Activated T-helper 17 cell treated with anti-CD3 and anti-CD28 coated beads, Interleukin-2, amount 50 U/mL, for 72 hours (primary cell): Measurements from ENCODE around the gene UBE4A. TPM values are rescaled to one million over a fixed set of nuclear protein-coding genes. Genes with fewer than 3 reads are reported as not detected.

Experiments used
- ATAC-seq: fragments of 150-1000 bp; cut with Tn5 transposase; replicated peaks from 2 replicates; pipeline ENCODE4 v1.10.0; 2021; ENCODE audit warnings: mild to moderate bottlenecking, moderate library complexity
- H3K27ac Mint-ChIP-seq: one replicate; pipeline ENCODE4 v1.8.0; 2022; ENCODE audit warnings: mixed read lengths
- H3K27me3 Mint-ChIP-seq: one replicate; pipeline ENCODE4 v1.8.0; 2022; ENCODE audit warnings: mixed read lengths
- H3K36me3 Mint-ChIP-seq: one replicate; pipeline ENCODE4 v1.8.0; 2022; ENCODE audit warnings: low read depth, mild to moderate bottlenecking, mixed read lengths
- H3K4me1 Mint-ChIP-seq: one replicate; pipeline ENCODE4 v1.8.0; 2022; ENCODE audit warnings: mixed read lengths
- H3K4me3 Mint-ChIP-seq: one replicate; pipeline ENCODE4 v1.8.0; 2022; ENCODE audit warnings: mild to moderate bottlenecking, mixed read lengths
- H3K9me3 Mint-ChIP-seq: one replicate; pipeline ENCODE4 v1.8.0; 2022; ENCODE audit warnings: mixed read lengths
- total RNA-seq, 2 donors: library from RNA; stranded (reverse); gene quantifications; one replicate each; pipeline ENCODE4 v1.2.3, GENCODE V29; 2022

UBE4A gene
- total RNA-seq, 2 donors from 2014 or later: 40.9 to 48.3 TPM

- Mint-ChIP-seq H3K9me3 (no peaks in the 10 kb centered on the region), H3K27ac (peak overlapping the region; percentile 31), H3K36me3 (no peaks in the 10 kb centered on the region), H3K4me1 (peaks cover 25% of the 10 kb centered on the region), H3K27me3 (no peaks in the 10 kb centered on the region), H3K4me3 (no peak overlapping the region)
- ATAC-seq: no peak
Observed at GRCh38 chr11:118322721-118323120, 36.7 kb upstream of the UBE4A start.

- H3K27me3 Mint-ChIP-seq: no peaks in the 10 kb centered on the region
- H3K4me1 Mint-ChIP-seq: peaks cover 7% of the 10 kb centered on the region
- ATAC-seq: no peak
- no peak overlapping the region for H3K27ac Mint-ChIP-seq
- no peak overlapping the region for H3K4me3 Mint-ChIP-seq
- no peaks in the 10 kb centered on the region for H3K9me3 Mint-ChIP-seq
- H3K36me3 Mint-ChIP-seq: no peaks in the 10 kb centered on the region
Observed at GRCh38 chr11:118325283-118325682, 34.1 kb upstream of the UBE4A start.

GRCh38 chr11:118328745-118329144 lies 30.7 kb upstream of the UBE4A start:
- H3K36me3 Mint-ChIP-seq: no peaks in the 10 kb centered on the region
- no peaks in the 10 kb centered on the region for H3K4me1 Mint-ChIP-seq
- no peak overlapping the region for H3K27ac Mint-ChIP-seq
- no peaks in the 10 kb centered on the region for H3K9me3 Mint-ChIP-seq
- no peaks in the 10 kb centered on the region for H3K27me3 Mint-ChIP-seq
- no peak overlapping the region for H3K4me3 Mint-ChIP-seq
- ATAC-seq: no peak

GRCh38 chr11:118334745-118335144 lies 24.7 kb upstream of the UBE4A start:
- H3K4me3 Mint-ChIP-seq: peak overlapping the region; percentile 70
- no peaks in the 10 kb centered on the region for H3K27me3 Mint-ChIP-seq
- peaks cover 19% of the 10 kb centered on the region for H3K4me1 Mint-ChIP-seq
- no peak for ATAC-seq
- peak overlapping the region; percentile 77 for H3K27ac Mint-ChIP-seq
- peaks cover 39% of the 10 kb centered on the region for H3K36me3 Mint-ChIP-seq
- H3K9me3 Mint-ChIP-seq: no peaks in the 10 kb centered on the region

DNA sequence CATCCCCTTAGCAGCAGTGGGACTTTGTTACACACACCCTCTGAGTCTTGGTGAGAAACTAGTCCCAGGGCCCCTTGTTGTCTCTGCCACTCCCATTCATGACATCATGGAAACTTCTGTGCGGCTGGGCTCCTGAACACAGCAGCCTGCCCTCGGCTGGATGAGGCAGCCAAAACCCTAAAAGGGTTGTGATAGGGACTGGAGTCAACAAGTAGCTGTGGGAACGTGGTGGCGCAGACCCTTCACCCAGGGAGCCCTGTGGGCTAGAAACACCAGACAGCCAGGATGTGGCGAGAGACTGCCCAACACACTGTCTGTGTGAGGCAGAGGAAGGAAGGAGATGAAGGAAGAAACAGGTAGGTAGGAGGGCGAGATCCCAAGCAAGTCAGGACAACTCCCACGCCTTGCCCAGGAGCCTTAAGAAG lies 20.8 kb upstream of the UBE4A start:
- no peaks in the 10 kb centered on the region for H3K9me3 Mint-ChIP-seq
- peaks cover 29% of the 10 kb centered on the region for H3K4me1 Mint-ChIP-seq
- peak; percentile 74 for ATAC-seq
- peaks cover 68% of the 10 kb centered on the region for H3K36me3 Mint-ChIP-seq
- H3K4me3 Mint-ChIP-seq: peak overlapping the region; percentile 91
- H3K27ac Mint-ChIP-seq: peak overlapping the region; percentile 99
- H3K27me3 Mint-ChIP-seq: no peaks in the 10 kb centered on the region

DNA sequence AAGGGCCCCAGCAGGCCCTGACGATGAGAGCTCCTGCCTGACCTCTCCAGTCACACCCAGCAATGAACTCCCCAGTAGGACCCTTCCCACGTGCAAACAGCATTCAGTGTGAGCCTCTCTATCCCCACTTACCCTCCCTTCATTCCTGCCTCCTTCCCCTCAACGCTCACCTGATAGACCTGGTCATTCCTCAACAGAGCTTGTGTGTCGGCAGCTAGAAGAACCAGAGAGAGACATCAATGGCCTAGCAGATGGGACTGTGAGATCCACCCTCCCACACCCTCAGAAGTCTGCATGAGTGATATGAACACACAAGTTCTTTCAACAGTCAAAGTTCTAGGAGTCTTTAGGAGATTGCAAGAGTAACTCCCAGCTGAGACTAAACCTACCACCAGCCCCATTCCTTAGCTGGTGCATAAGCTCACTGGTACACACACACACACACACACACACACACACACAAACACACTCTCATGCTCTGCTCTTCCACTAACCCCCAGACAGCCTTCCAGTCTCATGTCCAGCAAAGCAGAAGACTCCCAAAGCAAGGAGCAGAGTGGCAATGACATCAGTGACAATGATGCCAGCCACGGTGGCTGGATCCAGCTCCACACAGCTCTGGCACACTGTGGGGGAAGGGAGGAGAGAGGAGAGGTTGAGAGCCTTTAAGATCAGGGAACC lies 20.0 kb upstream of the UBE4A start:
- peaks cover 33% of the 10 kb centered on the region for H3K4me1 Mint-ChIP-seq
- H3K9me3 Mint-ChIP-seq: no peaks in the 10 kb centered on the region
- peak; percentile 11 for ATAC-seq

DNA sequence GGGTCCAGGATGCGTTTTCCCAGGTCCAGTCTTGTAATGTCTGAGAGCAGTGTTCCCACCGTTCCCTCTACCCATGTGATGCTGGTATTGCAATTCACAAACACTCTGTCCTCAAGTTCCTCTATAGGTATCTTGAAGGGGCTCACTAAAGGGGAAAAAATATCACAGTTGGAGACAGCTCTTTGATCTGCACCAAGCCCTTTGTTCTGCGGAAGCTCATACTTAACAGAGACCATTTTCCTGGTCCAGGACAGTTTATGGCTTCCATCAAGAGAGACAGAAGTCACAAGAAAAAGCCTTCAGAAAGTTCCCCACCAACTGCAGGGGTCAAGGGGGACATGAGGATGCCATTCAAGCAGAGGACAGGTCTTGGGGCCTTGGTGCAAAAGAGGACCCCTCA lies 19.0 kb upstream of the UBE4A start:
- H3K27me3 Mint-ChIP-seq: no peaks in the 10 kb centered on the region
- no peak for ATAC-seq
- peak overlapping the region; percentile 91 for H3K4me3 Mint-ChIP-seq
- H3K4me1 Mint-ChIP-seq: peaks cover 35% of the 10 kb centered on the region
- peak overlapping the region; percentile 99 for H3K27ac Mint-ChIP-seq
- H3K9me3 Mint-ChIP-seq: no peaks in the 10 kb centered on the region
- peaks cover 70% of the 10 kb centered on the region for H3K36me3 Mint-ChIP-seq

More for the DNA sequence above, 20.0 kb upstream of the UBE4A start:
- peaks cover 68% of the 10 kb centered on the region for H3K36me3 Mint-ChIP-seq
- peak overlapping the region; percentile 91 for H3K4me3 Mint-ChIP-seq
- H3K27ac Mint-ChIP-seq: peak overlapping the region; percentile 99
- H3K27me3 Mint-ChIP-seq: no peaks in the 10 kb centered on the region

GRCh38 chr11:118341261-118341660 lies 18.1 kb upstream of the UBE4A start:
- Mint-ChIP-seq H3K4me1 (peaks cover 39% of the 10 kb centered on the region), H3K36me3 (peaks cover 74% of the 10 kb centered on the region), H3K4me3 (peak overlapping the region; percentile 91), H3K27me3 (no peaks in the 10 kb centered on the region), H3K27ac (peak overlapping the region; percentile 99), H3K9me3 (no peaks in the 10 kb centered on the region)
- ATAC-seq: no peak

GRCh38 chr11:118341815-118342489 lies 17.4 kb upstream of the UBE4A start:
- no peaks in the 10 kb centered on the region for H3K9me3 Mint-ChIP-seq
- ATAC-seq: no peak
- peaks cover 73% of the 10 kb centered on the region for H3K36me3 Mint-ChIP-seq
- H3K4me3 Mint-ChIP-seq: peak overlapping the region; percentile 91
- H3K4me1 Mint-ChIP-seq: peaks cover 43% of the 10 kb centered on the region
- H3K27ac Mint-ChIP-seq: peak overlapping the region; percentile 99
- no peaks in the 10 kb centered on the region for H3K27me3 Mint-ChIP-seq

DNA sequence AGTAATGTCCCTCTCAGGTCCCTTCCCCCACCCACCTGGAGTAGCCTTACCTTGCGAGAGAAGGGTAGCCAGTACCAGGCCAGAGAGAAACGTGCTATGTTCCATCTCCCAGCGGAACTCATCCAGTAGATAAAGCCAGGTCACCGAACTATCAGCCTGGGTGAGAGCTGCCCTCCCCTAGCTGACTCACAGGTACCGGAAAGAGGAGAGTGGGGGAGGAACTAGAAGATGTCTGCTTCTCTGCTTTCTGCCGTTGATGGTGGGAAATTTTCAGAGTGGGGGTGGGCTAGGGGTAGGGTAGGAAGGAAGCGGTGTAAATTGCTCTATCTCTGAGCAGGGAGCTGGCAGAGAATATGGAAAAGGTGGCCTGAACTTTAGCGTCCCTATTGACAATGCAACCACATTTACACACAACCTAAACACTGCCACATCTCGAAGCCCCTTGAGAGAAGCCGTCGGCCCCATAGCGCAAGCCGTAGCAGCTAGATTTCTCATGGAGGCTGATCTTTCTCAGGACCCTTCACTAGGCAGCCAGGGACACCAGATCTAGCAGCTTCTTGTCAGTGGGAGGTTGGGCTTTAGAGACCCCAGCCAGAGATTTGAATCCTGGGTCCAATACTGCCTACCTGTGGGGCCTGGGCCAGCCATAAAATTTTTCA lies 16.8 kb upstream of the UBE4A start, which contains the start of gene CD3D:
TSS of gene CD3D (minus strand) at position 203 of the 659 bp plus-strand sequence. CDS start at position 105, 98 bp downstream.
- peaks cover 74% of the 10 kb centered on the region for H3K36me3 Mint-ChIP-seq
- H3K27me3 Mint-ChIP-seq: no peaks in the 10 kb centered on the region
- peaks cover 46% of the 10 kb centered on the region for H3K4me1 Mint-ChIP-seq
- H3K4me3 Mint-ChIP-seq: peak within 1 kb of the TSS; percentile 91
- peak within 1 kb of the TSS; percentile 99 for H3K27ac Mint-ChIP-seq
- H3K9me3 Mint-ChIP-seq: no peaks in the 10 kb centered on the region
- ATAC-seq: peak; percentile 69

GRCh38 chr11:118343248-118343647 lies 16.2 kb upstream of the UBE4A start:
- Mint-ChIP-seq H3K27ac (peak overlapping the region; percentile 99), H3K4me1 (peaks cover 48% of the 10 kb centered on the region), H3K4me3 (peak overlapping the region; percentile 91), H3K27me3 (no peaks in the 10 kb centered on the region), H3K9me3 (no peaks in the 10 kb centered on the region), H3K36me3 (peaks cover 68% of the 10 kb centered on the region)
- ATAC-seq: peak; percentile 45

- Mint-ChIP-seq H3K27ac (peak within 1 kb of the TSS; percentile 99), H3K36me3 (peaks cover 67% of the 10 kb centered on the region), H3K27me3 (no peaks in the 10 kb centered on the region), H3K4me1 (peaks cover 50% of the 10 kb centered on the region), H3K4me3 (peak within 1 kb of the TSS; percentile 91), H3K9me3 (no peaks in the 10 kb centered on the region)
- ATAC-seq: peak; percentile 65
Observed at GRCh38 chr11:118343981-118344515, 15.4 kb upstream of the UBE4A start, which contains the start of gene CD3G. Gene CD3G (plus strand): TSS chr11:118344344. CDS start chr11:118344424, 80 bp downstream.

GRCh38 chr11:118349475-118349874 lies 9.9 kb upstream of the UBE4A start:
- peaks cover 34% of the 10 kb centered on the region for H3K4me1 Mint-ChIP-seq
- H3K36me3 Mint-ChIP-seq: peaks cover 86% of the 10 kb centered on the region
- peak overlapping the region; percentile 37 for H3K27ac Mint-ChIP-seq

DNA sequence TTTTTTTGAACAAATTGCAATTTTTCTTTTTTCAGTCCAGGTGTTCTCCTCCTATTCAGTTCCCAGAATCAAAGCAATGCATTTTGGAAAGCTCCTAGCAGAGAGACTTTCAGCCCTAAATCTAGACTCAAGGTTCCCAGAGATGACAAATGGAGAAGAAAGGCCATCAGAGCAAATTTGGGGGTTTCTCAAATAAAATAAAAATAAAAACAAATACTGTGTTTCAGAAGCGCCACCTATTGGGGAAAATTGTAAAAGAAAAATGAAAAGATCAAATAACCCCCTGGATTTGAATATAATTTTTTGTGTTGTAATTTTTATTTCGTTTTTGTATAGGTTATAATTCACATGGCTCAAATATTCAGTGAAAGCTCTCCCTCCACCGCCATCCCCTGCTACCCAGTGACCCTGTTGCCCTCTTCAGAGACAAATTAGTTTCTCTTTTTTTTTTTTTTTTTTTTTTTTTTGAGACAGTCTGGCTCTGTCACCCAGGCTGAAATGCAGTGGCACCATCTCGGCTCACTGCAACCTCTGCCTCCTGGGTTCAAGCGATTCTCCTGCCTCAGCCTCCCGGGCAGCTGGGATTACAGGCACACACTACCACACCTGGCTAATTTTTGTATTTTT lies 6.2 kb upstream of the UBE4A start:
- Mint-ChIP-seq H3K4me3 (no peak overlapping the region), H3K9me3 (no peaks in the 10 kb centered on the region), H3K36me3 (peaks cover 68% of the 10 kb centered on the region), H3K27me3 (no peaks in the 10 kb centered on the region), H3K27ac (peak overlapping the region; percentile 61), H3K4me1 (peaks cover 20% of the 10 kb centered on the region)
- no peak for ATAC-seq

More at GRCh38 chr11:118349475-118349874, 9.9 kb upstream of the UBE4A start:
- H3K9me3 Mint-ChIP-seq: no peaks in the 10 kb centered on the region
- ATAC-seq: peak; percentile 18
- H3K4me3 Mint-ChIP-seq: peak overlapping the region; percentile 2
- H3K27me3 Mint-ChIP-seq: no peaks in the 10 kb centered on the region
